HepG2 (cell line): ENCODE results near the gene TRIM4.

Experiments
- EZH2 ChIP-seq: conservative IDR thresholded peaks from 2 replicates; pipeline ENCODE4 v1.6.1; 2012; ENCODE audit warnings: mild to moderate bottlenecking, low read depth, low read length, moderate library complexity
- MZF1 ChIP-seq: sonication (generic); formaldehyde crosslinking; IDR thresholded peaks from 2 replicates; pipeline ENCODE4 v1.8.1; 2023; ENCODE audit warnings: mild to moderate bottlenecking, missing genetic modification reagents, borderline replicate concordance
- SOX13 ChIP-seq, 3 experiments: fragments of 450-650 bp in 1 of 3; sonication (generic) in 1 of 3; formaldehyde crosslinking in 1 of 3; IDR thresholded peaks in 2 of 3; conservative IDR thresholded peaks in 1 of 3; 2 replicates each; pipeline versions ENCODE4 v1.5.0 to v1.6.1; 2016 to 2020; ENCODE audit warnings: antibody characterized with exemption in 1 of 3, mild to moderate bottlenecking in 1 of 3, missing compliant biosample characterization in 1 of 3, missing genetic modification reagents in 1 of 3, moderate library complexity in 1 of 3
- ZNF101 ChIP-seq: sonication (generic); formaldehyde crosslinking; IDR thresholded peaks from 2 replicates; pipeline ENCODE4 v1.4.0; 2020; ENCODE audit warnings: mild to moderate bottlenecking, low read depth, missing genetic modification reagents, borderline replicate concordance
- ZNF773 ChIP-seq: sonication (generic); formaldehyde crosslinking; IDR thresholded peaks from 2 replicates; pipeline ENCODE4 v1.4.0; 2020; ENCODE audit warnings: missing genetic modification reagents, borderline replicate concordance
- ZZZ3 ChIP-seq: sonication (generic); formaldehyde crosslinking; IDR thresholded peaks from 2 replicates; pipeline ENCODE4 v1.4.0; 2020; ENCODE audit warnings: missing genetic modification reagents, mild to moderate bottlenecking, borderline replicate concordance
- TF ChIP-seq, protein P1 (sequence below): sonication (generic); formaldehyde crosslinking; IDR thresholded peaks from 2 replicates; pipeline ENCODE4 v1.8.0; 2022; ENCODE audit warnings: mild to moderate bottlenecking, missing genetic modification reagents; ENCODE audit not compliant: insufficient replicate concordance
- TF ChIP-seq, protein P2 (sequence below): sonication (generic); formaldehyde crosslinking; IDR thresholded peaks from 2 replicates; pipeline ENCODE4 v1.5.0; 2020; ENCODE audit warnings: mild to moderate bottlenecking, missing genetic modification reagents, moderate library complexity

DNA sequence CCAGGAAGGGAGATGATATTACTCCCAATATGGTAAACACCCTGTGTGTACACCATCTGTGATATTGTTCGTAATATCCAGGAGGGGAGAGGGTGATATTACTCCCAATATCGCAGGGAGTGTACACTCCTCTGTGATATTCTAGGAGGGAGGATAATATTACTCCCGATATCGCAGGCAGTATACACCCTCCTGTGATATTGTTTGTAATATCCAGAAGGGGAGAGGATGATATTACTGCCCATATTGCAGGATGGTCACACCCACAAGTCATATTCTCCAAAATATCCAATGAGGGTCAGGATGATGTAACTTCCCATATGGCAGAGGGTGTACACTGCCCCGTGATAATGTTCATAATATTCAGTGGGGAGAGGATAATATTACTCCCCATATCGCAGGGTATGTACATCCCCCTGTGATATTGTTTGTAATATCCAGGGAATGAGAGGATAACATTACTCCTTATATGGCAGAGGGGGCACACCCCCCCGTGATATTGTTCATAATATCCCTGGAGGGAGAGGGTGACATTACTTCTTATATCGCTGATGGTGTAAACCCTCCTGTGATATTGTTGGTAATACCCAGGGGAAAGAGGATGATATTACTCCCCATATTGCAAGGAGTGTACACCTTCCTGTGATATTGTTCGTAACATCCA lies 39.4 kb upstream of the TRIM4 start:
- TF ChIP-seq, protein P1, sequence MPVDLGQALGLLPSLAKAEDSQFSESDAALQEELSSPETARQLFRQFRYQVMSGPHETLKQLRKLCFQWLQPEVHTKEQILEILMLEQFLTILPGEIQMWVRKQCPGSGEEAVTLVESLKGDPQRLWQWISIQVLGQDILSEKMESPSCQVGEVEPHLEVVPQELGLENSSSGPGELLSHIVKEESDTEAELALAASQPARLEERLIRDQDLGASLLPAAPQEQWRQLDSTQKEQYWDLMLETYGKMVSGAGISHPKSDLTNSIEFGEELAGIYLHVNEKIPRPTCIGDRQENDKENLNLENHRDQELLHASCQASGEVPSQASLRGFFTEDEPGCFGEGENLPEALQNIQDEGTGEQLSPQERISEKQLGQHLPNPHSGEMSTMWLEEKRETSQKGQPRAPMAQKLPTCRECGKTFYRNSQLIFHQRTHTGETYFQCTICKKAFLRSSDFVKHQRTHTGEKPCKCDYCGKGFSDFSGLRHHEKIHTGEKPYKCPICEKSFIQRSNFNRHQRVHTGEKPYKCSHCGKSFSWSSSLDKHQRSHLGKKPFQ (CRISPR knock-in tag) = no peak
- no peak for TF ChIP-seq MZF1 (CRISPR knock-in tag)
- TF ChIP-seq ZNF773 (CRISPR knock-in tag) = no peak
- TF ChIP-seq, protein P2, sequence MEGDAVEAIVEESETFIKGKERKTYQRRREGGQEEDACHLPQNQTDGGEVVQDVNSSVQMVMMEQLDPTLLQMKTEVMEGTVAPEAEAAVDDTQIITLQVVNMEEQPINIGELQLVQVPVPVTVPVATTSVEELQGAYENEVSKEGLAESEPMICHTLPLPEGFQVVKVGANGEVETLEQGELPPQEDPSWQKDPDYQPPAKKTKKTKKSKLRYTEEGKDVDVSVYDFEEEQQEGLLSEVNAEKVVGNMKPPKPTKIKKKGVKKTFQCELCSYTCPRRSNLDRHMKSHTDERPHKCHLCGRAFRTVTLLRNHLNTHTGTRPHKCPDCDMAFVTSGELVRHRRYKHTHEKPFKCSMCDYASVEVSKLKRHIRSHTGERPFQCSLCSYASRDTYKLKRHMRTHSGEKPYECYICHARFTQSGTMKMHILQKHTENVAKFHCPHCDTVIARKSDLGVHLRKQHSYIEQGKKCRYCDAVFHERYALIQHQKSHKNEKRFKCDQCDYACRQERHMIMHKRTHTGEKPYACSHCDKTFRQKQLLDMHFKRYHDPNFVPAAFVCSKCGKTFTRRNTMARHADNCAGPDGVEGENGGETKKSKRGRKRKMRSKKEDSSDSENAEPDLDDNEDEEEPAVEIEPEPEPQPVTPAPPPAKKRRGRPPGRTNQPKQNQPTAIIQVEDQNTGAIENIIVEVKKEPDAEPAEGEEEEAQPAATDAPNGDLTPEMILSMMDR (CRISPR knock-in tag) = no peak
- no peak for TF ChIP-seq EZH2
- no peak for TF ChIP-seq ZZZ3
- no peak for TF ChIP-seq ZNF101 (CRISPR knock-in tag)
- no peak for TF ChIP-seq SOX13 (IDR thresholded peaks at IDR 0.05)
- no peak for TF ChIP-seq SOX13 (CRISPR knock-in tag; conservative IDR thresholded peaks at IDR 0.05 in 1 of 2, IDR thresholded peaks at IDR 0.05 in 1 of 2)
